Epithelial cell of proximal tubule (primary cell): Measurements from ENCODE around the gene TBC1D10A. TPM values are rescaled to one million over a fixed set of nuclear protein-coding genes. Genes with fewer than 3 reads are reported as not detected.

Source experiments
- DNase-seq: peaks from one replicate; pipeline ENCODE4 v3.0.0-alpha.2; 2011; ENCODE audit warnings: low read depth
- H3K4me3 ChIP-seq: 2 replicates; pipeline ENCODE4 v1.5.1; 2011; ENCODE audit warnings: low read depth, mild to moderate bottlenecking, low read length
- CTCF ChIP-seq: conservative IDR thresholded peaks from 2 replicates; pipeline ENCODE4 v1.5.1; 2012; ENCODE audit warnings: low read depth, mild to moderate bottlenecking, low read length
- total RNA-seq: library from RNA; depleted of rRNA; stranded (reverse); fragments of >200 nt; gene quantifications from 2 replicates; pipeline ENCODE4 v1.2.3, GENCODE V29; 2015

TBC1D10A gene
- total RNA-seq, 1 donor from 2014 or later: 22.9 TPM

- H3K4me3 ChIP-seq: no peak overlapping the region
- no peak for TF ChIP-seq CTCF
- no peak for DNase-seq
Measured at GRCh38 chr22:30277547-30278344, 49.0 kb downstream of the TBC1D10A start.

- no peak overlapping the region for H3K4me3 ChIP-seq
- DNase-seq: no peak
- TF ChIP-seq CTCF: no peak
Measured at GRCh38 chr22:30276039-30276438, 50.7 kb downstream of the TBC1D10A start.

- H3K4me3 ChIP-seq: no peak overlapping the region
- no peak for DNase-seq
- TF ChIP-seq CTCF: no peak
Measured at GRCh38 chr22:30275625-30276024, 51.1 kb downstream of the TBC1D10A start.

GRCh38 chr22:30274437-30274812, 52.3 kb downstream of the TBC1D10A start:
- no peak for DNase-seq
- TF ChIP-seq CTCF: no peak
- no peak overlapping the region for H3K4me3 ChIP-seq

- no peak for TF ChIP-seq CTCF
- no peak for DNase-seq
- H3K4me3 ChIP-seq: no peak overlapping the region
Measured at GRCh38 chr22:30273711-30274436, 52.9 kb downstream of the TBC1D10A start.

- no peak overlapping the region for H3K4me3 ChIP-seq
- DNase-seq: no peak
- no peak for TF ChIP-seq CTCF
Measured at GRCh38 chr22:30272781-30273601, 53.8 kb downstream of the TBC1D10A start.
